ENCODE results near the gene FGF23.

DNA sequence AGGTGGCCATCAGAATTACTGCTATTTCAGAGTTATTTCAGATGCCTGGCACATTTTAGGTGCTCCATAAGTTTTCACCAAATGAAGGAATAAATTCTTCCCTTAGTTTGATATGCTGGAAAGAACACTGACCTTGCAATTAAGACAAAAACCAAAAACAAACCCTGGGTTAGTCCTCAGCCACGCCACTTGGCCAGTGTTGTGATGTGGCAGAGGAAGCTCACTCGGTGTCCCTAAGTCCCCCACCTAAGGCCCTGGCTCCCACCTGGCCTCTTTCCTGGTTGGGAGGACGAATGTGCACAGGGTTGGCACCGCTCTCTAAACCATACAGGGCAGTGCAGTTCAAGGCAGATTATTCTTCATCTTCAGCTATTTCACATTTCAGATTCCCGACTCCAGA lies 13.7 kb upstream of the FGF23 start:
- TF ChIP-seq POLR2A (IDR thresholded peaks at IDR 0.05; ENCODE audit: low read length) (no peak), GATA1 (IDR thresholded peaks at IDR 0.05; ENCODE audit: low read depth, low read length) (no peak)

All from erythroblast (primary cell).